Left renal pelvis (tissue), 4 donors: ENCODE data around the gene DPM2. TPM values are rescaled to one million over a fixed set of nuclear protein-coding genes. Genes with fewer than 3 reads are reported as not detected.

Experiments
- DNase-seq, 4 donors: peaks; one replicate each; pipeline ENCODE4 v3.0.0-alpha.2; 2013; ENCODE audit warnings: low read depth in 4 of 4, low spot score in 3 of 4
- polyA plus RNA-seq, 4 donors: library from polyadenylated mRNA; unstranded; fragments of 120-200 nt; gene quantifications; one replicate each; pipeline ENCODE4 v1.2.1, GENCODE V29; 2013; ENCODE audit not compliant: insufficient read length in 4 of 4

The DPM2 gene
- polyA plus RNA-seq, 4 donors = 33.5 to 38.7 (median 36.4) TPM

- no peak for DNase-seq
These were observed 35.7 kb upstream of the DPM2 start for GRCh38 chr9:127973169-127974000.

DNA sequence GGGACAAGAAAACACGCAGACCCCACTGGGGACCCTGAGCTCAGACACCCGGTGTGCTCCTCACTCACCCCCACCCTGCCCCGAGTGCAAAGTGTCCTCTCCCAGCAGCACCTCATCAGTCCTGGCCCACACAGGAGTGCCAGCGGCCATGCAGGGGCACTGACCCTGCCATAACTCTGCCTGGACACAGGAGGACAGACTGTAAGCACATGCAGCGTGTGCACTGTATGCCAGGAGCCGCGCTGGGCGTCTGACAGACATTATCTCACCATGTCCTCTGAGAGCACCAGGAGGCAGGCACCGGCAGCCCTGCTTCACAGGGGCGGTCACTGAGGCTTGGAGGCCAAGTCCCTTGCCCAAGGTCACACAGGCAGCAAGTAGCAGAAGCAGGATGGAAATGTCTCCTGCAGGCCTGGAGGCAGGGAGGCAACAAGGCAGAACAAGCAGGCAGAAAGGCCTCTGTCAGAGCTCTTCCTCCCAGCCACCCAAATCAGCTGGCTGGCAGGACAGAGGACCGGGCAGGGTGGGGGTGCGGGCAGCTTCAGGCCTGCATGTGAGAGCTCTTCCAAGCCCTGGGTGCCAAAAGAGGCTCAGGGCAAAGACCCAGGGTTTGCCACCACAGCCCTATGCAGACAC, 34.7 kb upstream of the DPM2 start:
- no peak for DNase-seq

- DNase-seq = no peak
These were observed 33.9 kb upstream of the DPM2 start for GRCh38 chr9:127971357-127972235.

DNA sequence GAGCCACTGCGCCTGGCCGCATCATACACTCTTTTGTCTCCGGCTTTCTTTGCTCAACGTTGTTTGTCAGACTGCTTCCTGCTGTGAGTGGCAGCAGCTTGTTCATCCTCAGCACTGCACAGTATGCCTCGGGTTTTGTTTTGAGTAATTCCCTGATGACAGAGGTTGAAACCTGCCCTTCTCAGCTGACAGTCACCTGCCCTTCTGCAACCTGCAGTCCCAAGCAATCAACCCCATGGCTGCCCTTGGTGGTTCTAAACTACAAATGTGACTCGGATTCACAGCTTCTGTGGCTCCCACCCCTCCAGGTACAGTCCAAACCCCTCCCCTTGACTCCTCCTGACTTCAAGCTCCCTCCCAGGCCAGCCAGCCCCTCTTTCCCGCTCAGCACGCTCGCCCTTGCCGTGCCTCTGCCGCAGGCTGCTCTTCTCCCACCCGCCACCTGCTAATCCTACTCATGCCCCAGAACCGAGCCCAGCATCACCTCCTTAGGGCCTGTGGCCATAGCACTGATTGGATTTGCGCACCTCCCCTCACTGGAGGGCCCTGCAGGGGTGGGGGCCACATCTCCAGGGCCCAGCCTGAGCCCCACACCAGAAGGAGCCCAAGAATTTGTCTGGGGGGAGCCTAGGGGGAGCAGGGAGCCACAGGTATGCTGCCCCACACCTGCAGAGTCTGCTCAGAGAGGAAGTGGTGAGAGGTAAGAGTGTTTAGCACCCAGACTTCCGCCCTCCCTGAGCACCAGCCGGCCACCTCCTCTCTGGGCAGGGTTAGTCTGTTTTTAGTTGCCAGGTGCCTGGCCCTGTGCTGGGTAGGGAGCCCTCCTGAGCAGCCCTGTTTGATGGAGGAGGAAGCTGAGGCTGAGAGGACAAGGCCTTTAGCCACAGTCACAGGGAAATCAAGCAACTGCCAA, 33.0 kb upstream of the DPM2 start:
- no peak for DNase-seq

GRCh38 chr9:127968700-127969383, 31.2 kb upstream of the DPM2 start:
- DNase-seq = no peak

- no peak for DNase-seq
These were observed 30.4 kb upstream of the DPM2 start for GRCh38 chr9:127968042-127968441.

DNA sequence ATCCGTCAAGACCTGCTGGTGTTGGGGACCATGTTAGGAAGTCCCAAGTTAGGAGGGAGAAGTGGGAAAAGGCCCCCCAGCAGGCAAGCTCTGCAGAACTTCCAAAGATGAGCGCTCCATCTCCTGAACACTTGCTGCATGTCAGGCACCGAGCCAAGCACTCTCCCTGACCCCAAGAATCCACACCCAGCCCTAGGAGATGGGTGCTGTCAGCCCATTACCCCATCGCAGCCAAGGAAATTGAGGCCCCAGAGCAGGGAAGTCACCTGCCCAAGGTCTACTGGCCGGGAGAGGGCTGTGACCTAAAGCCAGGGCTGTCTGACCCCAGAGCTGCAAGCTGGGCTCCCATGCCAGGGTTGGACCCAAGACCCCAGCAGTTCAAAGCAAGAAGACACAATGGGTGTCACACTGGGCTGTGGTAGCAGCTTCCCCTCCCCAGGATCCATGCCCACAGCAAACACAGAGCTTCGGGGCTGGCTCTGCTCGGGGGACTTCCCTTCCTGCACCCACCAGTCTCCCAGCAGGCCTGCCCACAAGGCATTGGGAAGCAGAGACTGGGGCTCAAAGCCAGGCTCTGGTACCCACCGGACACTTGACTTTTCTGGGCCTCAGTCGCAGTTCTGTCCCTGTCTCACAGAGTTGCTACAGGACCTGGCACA, 29.6 kb upstream of the DPM2 start:
- no peak for DNase-seq

- DNase-seq = no peak
These were observed 28.9 kb upstream of the DPM2 start for GRCh38 chr9:127966416-127967150.

DNA sequence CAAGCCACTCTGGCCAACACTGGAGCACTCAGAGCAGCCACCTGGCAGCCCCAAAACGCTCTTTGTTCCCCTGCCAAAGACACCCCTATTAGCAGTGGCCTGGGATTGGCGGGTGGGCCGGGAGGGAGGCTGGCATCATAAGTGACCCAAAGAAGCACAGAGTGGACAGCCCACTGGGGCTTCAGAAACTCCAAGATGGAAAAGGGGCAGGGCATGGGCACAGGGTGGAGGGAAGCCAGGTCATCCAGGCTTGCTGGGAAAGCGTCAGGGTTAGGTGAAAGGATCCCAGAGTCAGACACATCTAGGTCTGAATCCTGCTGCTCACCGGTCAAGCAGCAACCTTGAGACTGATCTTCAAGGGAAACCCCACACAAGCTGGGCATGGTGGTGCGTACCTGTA, 28.3 kb upstream of the DPM2 start:
- no peak for DNase-seq

GRCh38 chr9:127963359-127964064, 25.9 kb upstream of the DPM2 start:
- no peak for DNase-seq

DNA sequence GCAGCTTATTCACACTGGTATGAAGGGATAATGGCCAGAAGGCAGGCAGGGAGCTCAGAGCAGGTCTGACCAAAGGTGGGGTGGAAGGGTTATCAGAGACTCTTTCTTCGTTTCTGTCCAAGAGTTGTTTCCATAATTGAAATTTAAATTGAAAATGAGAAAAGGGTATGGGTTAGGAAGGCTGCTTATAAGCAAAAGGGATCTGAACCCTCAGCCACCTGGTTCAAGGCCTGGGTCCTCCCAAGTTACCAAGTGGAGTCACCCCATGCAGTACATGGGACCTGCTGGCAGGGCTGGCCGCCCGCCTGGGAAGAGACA, 25.3 kb upstream of the DPM2 start:
- no peak for DNase-seq

- DNase-seq = no peak
These were observed 24.6 kb upstream of the DPM2 start for GRCh38 chr9:127962278-127962677.

DNA sequence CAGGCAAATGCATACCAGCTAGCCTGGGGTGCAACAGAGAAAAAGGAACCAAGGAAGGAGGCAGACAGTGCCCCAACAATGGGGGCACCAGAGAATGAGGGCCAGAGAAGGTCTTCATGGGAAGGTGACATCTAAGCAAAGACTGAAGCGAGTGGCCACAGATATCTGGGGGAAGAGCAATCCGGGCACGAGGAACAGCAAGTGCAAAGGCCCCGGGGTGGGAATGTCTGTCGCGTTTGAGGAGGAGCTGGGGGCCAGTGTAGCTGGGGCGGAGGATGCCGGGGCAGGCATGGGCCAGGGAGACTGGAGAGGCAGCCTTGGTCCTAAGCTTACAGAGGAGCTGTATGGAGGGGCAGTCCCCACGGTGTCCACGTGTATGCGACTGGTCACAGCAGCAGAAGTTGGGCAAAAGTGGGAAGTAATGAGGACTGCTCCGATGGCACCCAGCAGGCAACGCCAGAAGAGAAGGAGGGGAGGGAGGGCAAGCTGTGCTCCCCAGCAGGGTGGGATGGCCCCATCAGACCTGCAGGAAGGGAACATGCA, 24.0 kb upstream of the DPM2 start:
- DNase-seq = no peak

GRCh38 chr9:127961155-127961490, 23.5 kb upstream of the DPM2 start:
- DNase-seq = no peak

GRCh38 chr9:127960410-127961154, 22.9 kb upstream of the DPM2 start:
- DNase-seq = no peak

DNA sequence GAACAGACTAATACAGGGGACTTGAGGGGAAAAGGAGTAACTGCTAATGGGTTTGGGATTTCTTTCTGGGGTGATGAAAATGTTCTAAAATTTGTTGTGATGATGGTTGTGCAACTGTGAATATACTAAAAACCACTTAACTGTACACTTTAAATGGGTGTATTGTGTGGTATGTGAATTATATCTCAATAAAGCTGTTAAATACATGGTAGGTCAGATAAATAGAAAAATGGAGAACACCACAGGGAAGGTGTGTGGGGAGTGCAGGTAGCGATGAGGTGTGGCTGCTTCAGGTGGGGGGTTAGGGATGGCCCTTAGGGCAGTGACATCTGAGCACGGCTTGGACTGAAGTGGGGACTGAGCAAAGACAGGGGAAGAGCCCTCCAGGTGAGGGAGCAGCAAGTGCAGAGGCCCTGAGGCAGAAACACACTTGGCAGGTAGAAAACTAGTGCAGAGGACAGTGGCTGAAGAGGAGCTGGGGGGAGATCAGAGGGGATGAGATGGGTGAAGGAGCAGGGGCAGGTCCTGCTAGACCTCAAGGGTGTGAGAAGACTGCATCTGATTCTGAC, 22.3 kb upstream of the DPM2 start:
- no peak for DNase-seq

- no peak for DNase-seq
These were observed 21.7 kb upstream of the DPM2 start for GRCh38 chr9:127959398-127959797.
